ENCODE results near the gene TBC1D13. TPM values are rescaled to one million over a fixed set of nuclear protein-coding genes. Genes with fewer than 3 reads are reported as not detected.
"Not testable (repeated sequence)": the region's sequence is repeated elsewhere in the genome, so short reads cannot be mapped to it uniquely, and the experiment has no call there.

The TBC1D13 gene
- total RNA-seq, 8 experiments from 2014 or later: 8.7 to 18.9 (median 13.1) TPM

- ATAC-seq (replicated peaks in 6 of 8): no peak
- H3K4me3 ChIP-seq: no peak overlapping the region
- H3K4me1 ChIP-seq (replicated peaks in 1 of 2): peaks cover 5 to 6% of the 10 kb centered on the region in 2 donors
- no peak overlapping the region for H3K27ac ChIP-seq
- in situ Hi-C loops (cut with MboI; ENCODE audit: low pct_unique_long_range_greater_than_20kb in 2 of 9, low sequenced_read_pairs in 9 of 9, unreplicated experiment in 9 of 9): no loop called here
- 80 to 100% (median 100%) methylated on average over 1 to 7 of the region's 9 CpGs; no CpG with 5 or more reads in 4 of the 10 experiments for WGBS, 10 experiments
These were observed 5.1 kb downstream of the TBC1D13 start for GRCh38 chr9:128792134-128792533.

GRCh38 chr9:128792978-128793686 lies 6.1 kb downstream of the TBC1D13 start:
- WGBS, 10 experiments: 40 to 100% (median 85%) methylated on average over 1 to 5 of the region's 8 CpGs; no CpG with 5 or more reads in 2 of the 10 experiments
- ATAC-seq (replicated peaks in 6 of 8): no peak
- Histone ChIP-seq H3K4me3 (no peak overlapping the region), H3K4me1 (replicated peaks in 1 of 2) (peaks cover 2% of the 10 kb centered on the region in 2 donors), H3K27ac (no peak overlapping the region)
- in situ Hi-C loops (cut with MboI; ENCODE audit: low pct_unique_long_range_greater_than_20kb in 2 of 9, low sequenced_read_pairs in 9 of 9, unreplicated experiment in 9 of 9): no loop called here

- H3K4me1 ChIP-seq (replicated peaks in 1 of 2); in situ Hi-C loops (cut with MboI; ENCODE audit: low pct_unique_long_range_greater_than_20kb in 2 of 9, low sequenced_read_pairs in 9 of 9, unreplicated experiment in 9 of 9); H3K27ac ChIP-seq; H3K4me3 ChIP-seq: not testable (repeated sequence)
- ATAC-seq (replicated peaks in 6 of 8): peak in 1 of 8 experiments; percentile 43
- 40 to 100% (median 43%) methylated on average over 1 to 2 of the region's 2 CpGs; no CpG with 5 or more reads in 7 of the 10 experiments for WGBS, 10 experiments
These were observed 7.9 kb downstream of the TBC1D13 start for GRCh38 chr9:128794961-128795360.

GRCh38 chr9:128798896-128799295 lies 11.8 kb downstream of the TBC1D13 start:
- no peak overlapping the region for H3K27ac ChIP-seq
- no peaks in the 10 kb centered on the region for H3K4me1 ChIP-seq (replicated peaks in 1 of 2)
- ATAC-seq (replicated peaks in 6 of 8): no peak
- no peak overlapping the region for H3K4me3 ChIP-seq
- 80 to 100% (median 96%) methylated on average over 1 to 5 of the region's 8 CpGs; no CpG with 5 or more reads in 2 of the 10 experiments for WGBS, 10 experiments
- in situ Hi-C loops (cut with MboI; ENCODE audit: low pct_unique_long_range_greater_than_20kb in 2 of 9, low sequenced_read_pairs in 9 of 9, unreplicated experiment in 9 of 9): no loop called here

GRCh38 chr9:128800061-128800460 lies 13.0 kb downstream of the TBC1D13 start:
- 60 to 96% (median 84%) methylated on average over 2 to 6 of the region's 7 CpGs; no CpG with 5 or more reads in 4 of the 10 experiments for WGBS, 10 experiments
- in situ Hi-C loops (cut with MboI; ENCODE audit: low pct_unique_long_range_greater_than_20kb in 2 of 9, low sequenced_read_pairs in 9 of 9, unreplicated experiment in 9 of 9): no loop called here
- Histone ChIP-seq H3K4me1 (replicated peaks in 1 of 2) (no peaks in the 10 kb centered on the region), H3K27ac (no peak overlapping the region), H3K4me3 (no peak overlapping the region)
- no peak for ATAC-seq (replicated peaks in 6 of 8)

GRCh38 chr9:128802482-128802881 lies 15.4 kb downstream of the TBC1D13 start:
- 97 to 100% (median 100%) methylated on average over 1 to 4 of the region's 4 CpGs; no CpG with 5 or more reads in 2 of the 10 experiments for WGBS, 10 experiments
- no peaks in the 10 kb centered on the region for H3K4me1 ChIP-seq (replicated peaks in 1 of 2)

GRCh38 chr9:128805661-128806060 lies 18.6 kb downstream of the TBC1D13 start:
- in situ Hi-C loops (cut with MboI; ENCODE audit: low pct_unique_long_range_greater_than_20kb in 2 of 9, low sequenced_read_pairs in 9 of 9, unreplicated experiment in 9 of 9): no loop called here
- no peak overlapping the region for H3K27ac ChIP-seq
- 73 to 100% (median 95%) methylated on average over 1 to 5 of the region's 14 CpGs; no CpG with 5 or more reads in 5 of the 10 experiments for WGBS, 10 experiments

More at GRCh38 chr9:128802482-128802881, 15.4 kb downstream of the TBC1D13 start:
- Histone ChIP-seq H3K27ac (no peak overlapping the region), H3K4me3 (no peak overlapping the region)
- in situ Hi-C loops (cut with MboI; ENCODE audit: low pct_unique_long_range_greater_than_20kb in 2 of 9, low sequenced_read_pairs in 9 of 9, unreplicated experiment in 9 of 9): no loop called here
- ATAC-seq (replicated peaks in 6 of 8): no peak

DNA sequence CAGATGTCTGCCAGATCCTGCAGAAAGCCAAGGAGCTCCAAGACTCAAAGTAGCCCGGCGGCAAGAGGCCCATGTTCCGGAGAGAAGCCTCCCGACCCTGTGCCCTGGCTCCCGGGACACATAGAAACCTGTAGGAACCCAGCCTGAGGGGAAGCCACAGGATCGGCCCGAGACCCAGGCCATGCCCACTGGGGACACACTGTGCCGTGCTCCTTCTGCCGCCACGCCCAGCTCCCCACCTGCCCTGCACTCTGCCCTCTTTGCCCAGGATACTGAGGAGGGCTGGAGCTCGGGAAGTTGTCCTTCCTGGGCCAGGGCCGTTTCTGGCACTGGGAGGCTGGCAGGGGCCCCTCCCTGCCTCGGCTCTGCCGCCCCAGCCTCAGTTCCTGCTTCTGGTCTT lies 20.8 kb downstream of the TBC1D13 start:
- Histone ChIP-seq H3K27ac (no peak overlapping the region), H3K4me1 (replicated peaks in 1 of 2) (no peaks in the 10 kb centered on the region), H3K4me3 (no peak overlapping the region)
- 72% methylated on average over 3 of the region's 14 CpGs; no CpG with 5 or more reads in 9 of the 10 experiments for WGBS, 10 experiments
- peak in 3 of 8 experiments; percentile 3 to 17 (median 14) for ATAC-seq (replicated peaks in 6 of 8)
- in situ Hi-C loops (cut with MboI; ENCODE audit: low pct_unique_long_range_greater_than_20kb in 2 of 9, low sequenced_read_pairs in 9 of 9, unreplicated experiment in 9 of 9): no loop called here

More at GRCh38 chr9:128805661-128806060, 18.6 kb downstream of the TBC1D13 start:
- H3K4me3 ChIP-seq: no peak overlapping the region
- H3K4me1 ChIP-seq (replicated peaks in 1 of 2): no peaks in the 10 kb centered on the region
- no peak for ATAC-seq (replicated peaks in 6 of 8)

DNA sequence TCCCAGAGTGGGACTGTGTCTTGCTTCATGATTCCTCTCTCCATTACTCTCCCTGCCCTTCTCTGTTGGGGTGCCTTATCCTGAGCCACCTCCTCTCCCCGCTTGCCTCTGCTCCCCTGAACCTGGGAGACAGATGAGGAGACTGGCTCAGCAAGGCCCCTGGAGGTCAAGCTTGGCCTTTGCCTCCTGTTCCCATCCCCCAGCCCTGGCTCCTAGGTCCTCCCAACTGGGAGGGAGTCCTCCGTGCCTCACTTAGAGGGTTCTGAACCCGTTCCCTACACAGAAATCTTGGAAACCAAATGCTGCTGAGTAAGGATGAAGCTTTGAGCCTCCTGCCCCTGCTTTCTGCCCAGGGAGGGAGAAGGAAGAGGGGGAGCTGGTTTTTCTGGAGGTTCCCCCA lies 21.5 kb downstream of the TBC1D13 start:
- Histone ChIP-seq H3K27ac (no peak overlapping the region), H3K4me3 (no peak overlapping the region), H3K4me1 (replicated peaks in 1 of 2) (no peaks in the 10 kb centered on the region)
- ATAC-seq (replicated peaks in 6 of 8): peak in 1 of 8 experiments; percentile 7
- in situ Hi-C loops (cut with MboI; ENCODE audit: low pct_unique_long_range_greater_than_20kb in 2 of 9, low sequenced_read_pairs in 9 of 9, unreplicated experiment in 9 of 9): no loop called here
- WGBS, 10 experiments: 80 to 100% (median 86%) methylated on average over 1 to 3 of the region's 3 CpGs; no CpG with 5 or more reads in 5 of the 10 experiments

DNA sequence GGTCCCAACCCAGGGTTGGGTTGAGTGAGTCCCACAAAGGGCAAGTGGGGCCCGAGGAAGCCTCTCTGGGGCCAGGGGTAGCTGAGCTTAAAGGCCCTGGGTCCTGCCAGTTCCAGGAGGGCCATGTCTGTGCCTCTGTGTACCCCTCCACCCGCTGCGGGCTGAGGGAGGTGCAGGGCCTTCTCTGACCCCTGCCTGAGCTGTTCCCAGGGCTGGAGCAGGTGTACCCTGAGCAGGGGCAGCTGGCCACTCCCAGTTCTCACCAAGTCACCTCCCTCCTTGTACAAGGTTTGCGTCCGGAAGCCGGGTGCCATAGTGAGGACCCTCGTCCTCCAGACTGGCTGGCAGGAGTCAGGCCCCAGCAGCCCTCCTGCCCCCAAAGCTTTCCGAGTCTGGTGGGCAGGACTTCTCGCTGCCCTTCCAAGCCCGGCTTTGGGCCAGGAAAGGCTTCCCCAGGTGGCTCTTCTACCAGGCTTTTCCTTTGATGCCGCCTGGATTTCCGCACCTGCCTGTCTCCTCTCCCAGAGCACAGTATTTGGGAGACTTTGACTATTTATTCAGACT lies 22.1 kb downstream of the TBC1D13 start:
- 80 to 100% (median 93%) methylated on average over 1 to 3 of the region's 12 CpGs; no CpG with 5 or more reads in 6 of the 10 experiments for WGBS, 10 experiments
- H3K27ac ChIP-seq: no peak overlapping the region

DNA sequence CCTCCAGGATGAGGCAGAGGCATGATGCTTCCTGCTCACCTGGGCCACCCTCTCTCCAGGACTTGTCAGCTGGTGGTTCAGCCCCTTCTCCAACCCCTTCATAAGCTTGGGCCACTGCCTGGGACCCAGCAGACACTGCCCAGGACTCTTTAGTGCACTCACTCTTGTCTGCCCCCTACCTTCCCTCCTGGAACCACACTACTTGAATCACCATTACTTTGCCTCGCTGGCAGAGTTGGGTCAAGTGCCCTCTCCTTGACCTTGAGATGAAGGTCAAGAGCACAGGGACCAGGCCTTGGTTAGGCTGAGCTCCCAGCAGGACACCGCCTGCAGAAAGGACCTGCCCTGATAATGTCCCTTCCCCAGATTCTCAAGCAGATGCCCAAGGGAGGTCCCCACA lies 22.8 kb downstream of the TBC1D13 start:
- in situ Hi-C loops (cut with MboI; ENCODE audit: low pct_unique_long_range_greater_than_20kb in 2 of 9, low sequenced_read_pairs in 9 of 9, unreplicated experiment in 9 of 9): no loop called here

More for the DNA sequence above, 22.1 kb downstream of the TBC1D13 start:
- H3K4me1 ChIP-seq (replicated peaks in 1 of 2): no peaks in the 10 kb centered on the region
- H3K4me3 ChIP-seq: no peak overlapping the region
- ATAC-seq (replicated peaks in 6 of 8): peak in 3 of 8 experiments; percentile 12 to 22 (median 17)
- in situ Hi-C loops (cut with MboI; ENCODE audit: low pct_unique_long_range_greater_than_20kb in 2 of 9, low sequenced_read_pairs in 9 of 9, unreplicated experiment in 9 of 9): no loop called here

DNA sequence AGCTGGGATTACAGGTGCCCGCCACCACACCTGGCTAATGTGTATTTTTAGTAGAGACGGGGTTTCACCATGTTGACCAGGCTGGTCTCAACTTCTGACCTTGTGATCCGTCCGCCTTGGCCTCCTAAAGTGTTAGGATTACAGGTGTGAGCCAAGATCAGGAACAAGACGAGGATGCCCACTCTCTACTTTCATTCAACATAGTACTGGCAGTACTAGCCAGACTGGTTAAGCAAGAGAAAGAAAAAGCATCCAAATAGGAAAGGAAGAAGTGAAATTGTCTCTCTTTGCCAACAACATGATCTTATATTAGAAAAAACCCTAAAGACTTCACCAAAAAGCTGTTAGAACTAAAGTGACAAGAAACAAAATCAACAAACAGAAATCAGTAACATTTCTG lies 23.8 kb downstream of the TBC1D13 start:
- in situ Hi-C loops (cut with MboI; ENCODE audit: low pct_unique_long_range_greater_than_20kb in 2 of 9, low sequenced_read_pairs in 9 of 9, unreplicated experiment in 9 of 9): no loop called here
- Histone ChIP-seq H3K4me1 (replicated peaks in 1 of 2) (no peaks in the 10 kb centered on the region), H3K4me3 (no peak overlapping the region), H3K27ac (no peak overlapping the region)
- no peak for ATAC-seq (replicated peaks in 6 of 8)
- WGBS, 10 experiments: 50 to 100% (median 75%) methylated on average over 1 to 4 of the region's 5 CpGs; no CpG with 5 or more reads in 2 of the 10 experiments

More for the DNA sequence above, 22.8 kb downstream of the TBC1D13 start:
- no peak for ATAC-seq (replicated peaks in 6 of 8)
- Histone ChIP-seq H3K27ac (no peak overlapping the region), H3K4me3 (no peak overlapping the region), H3K4me1 (replicated peaks in 1 of 2) (no peaks in the 10 kb centered on the region)
- WGBS, 10 experiments: 67 to 100% (median 86%) methylated on average over 1 of the region's 2 CpGs; no CpG with 5 or more reads in 6 of the 10 experiments

DNA sequence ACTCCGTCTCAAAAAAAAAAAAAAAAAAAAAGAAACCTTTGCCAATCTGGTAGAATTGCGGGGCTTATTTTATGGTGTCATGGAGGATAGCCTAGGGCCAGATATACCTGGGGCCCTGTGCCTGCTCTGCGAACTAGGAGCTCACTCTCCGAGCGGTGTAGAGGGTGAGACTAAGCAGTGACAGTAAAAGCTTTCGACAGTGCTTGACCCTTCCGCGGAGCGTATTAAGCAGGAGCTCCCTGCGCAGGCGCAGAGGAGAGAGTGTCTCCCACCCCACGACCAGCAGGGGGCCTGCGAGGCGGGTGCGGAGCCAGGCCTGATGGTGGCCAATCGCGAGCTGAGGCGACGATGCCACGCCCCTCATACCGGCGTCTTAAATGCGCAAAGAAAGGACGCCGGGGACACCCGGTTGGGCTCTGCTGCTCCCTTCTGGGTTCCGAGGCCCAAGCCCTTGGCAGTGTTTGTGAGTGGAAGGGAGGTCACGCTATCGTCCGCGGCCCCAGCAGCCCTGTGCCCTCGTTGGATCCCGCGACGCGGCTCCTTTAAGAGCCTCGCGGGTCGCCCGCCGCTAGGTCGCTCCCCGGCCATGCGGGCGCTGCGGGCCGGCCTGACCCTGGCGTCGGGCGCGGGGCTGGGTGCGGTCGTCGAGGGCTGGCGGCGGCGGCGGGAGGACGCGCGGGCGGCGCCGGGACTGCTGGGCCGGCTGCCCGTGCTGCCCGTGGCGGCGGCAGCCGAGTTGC lies 31.2 kb downstream of the TBC1D13 start, which contains the start of gene ENDOG:
Gene ENDOG, plus strand, starts transcription at position 402 of the 740 bp plus-strand sequence. Its CDS starts 185 bp downstream, at position 587.
- ATAC-seq (replicated peaks in 6 of 8): peak; percentile 84 to 92 (median 91)
- in situ Hi-C loops (cut with MboI; ENCODE audit: low pct_unique_long_range_greater_than_20kb in 2 of 9, low sequenced_read_pairs in 9 of 9, unreplicated experiment in 9 of 9): no loop called here
- 0 to 8% (median 0%) methylated on average over 1 to 14 of the region's 70 CpGs; no CpG with 5 or more reads in 3 of the 10 experiments for WGBS, 10 experiments
- H3K4me1 ChIP-seq (replicated peaks in 1 of 2): peaks cover 7 to 9% of the 10 kb centered on the region in 2 donors
- H3K4me3 ChIP-seq: peak within 1 kb of the TSS; percentile 48 to 76 (median 72)
- peak within 1 kb of the TSS; percentile 11 to 76 for H3K27ac ChIP-seq
